NCI-H2196 treated with DMSO at 0.1 percent for 48 hours (cell line): ENCODE measurements around the gene MRPL45.

Source experiments
- DNase-seq: peaks from one replicate; lab custom pipeline; 2025; ENCODE audit not compliant: unreplicated experiment; lab: John Stamatoyannopoulos, UW

The MRPL45 gene

DNA sequence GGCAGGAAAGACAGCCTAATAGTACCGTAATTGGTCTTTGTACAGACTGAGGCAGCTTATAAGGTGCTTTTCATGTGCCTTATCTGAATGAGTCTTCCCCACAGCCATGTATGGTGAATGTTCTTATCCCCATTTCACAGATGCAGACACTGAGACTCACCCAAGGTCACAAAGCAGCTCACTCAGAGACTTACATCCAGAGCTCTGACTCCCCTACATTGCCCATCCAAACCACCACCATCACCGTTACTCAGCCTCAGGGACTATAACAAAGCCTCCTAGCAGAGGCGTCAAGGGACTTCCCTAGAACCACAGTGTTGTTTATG is 47.4 kb downstream of the MRPL45 start:
- no peak for DNase-seq

DNA sequence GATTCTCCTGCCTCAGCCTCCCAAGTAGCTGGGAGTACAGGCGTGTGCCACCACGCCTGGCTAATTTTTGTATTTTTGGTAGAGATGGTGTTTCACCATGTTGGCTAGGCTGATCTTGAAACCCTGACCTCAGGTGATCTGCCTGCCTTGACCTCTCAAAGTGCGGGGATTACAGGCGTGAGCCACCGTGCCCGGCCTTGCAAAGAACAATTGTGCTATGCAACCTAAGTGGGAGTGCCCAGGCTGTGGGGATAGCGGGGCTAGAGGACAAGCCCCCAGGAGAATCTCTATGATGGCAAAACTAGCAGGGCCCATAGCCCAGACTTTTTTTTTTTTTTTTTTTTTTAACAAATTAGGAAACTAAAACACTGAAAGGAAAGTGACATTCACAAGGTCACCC is 48.8 kb downstream of the MRPL45 start:
- DNase-seq: no peak

DNA sequence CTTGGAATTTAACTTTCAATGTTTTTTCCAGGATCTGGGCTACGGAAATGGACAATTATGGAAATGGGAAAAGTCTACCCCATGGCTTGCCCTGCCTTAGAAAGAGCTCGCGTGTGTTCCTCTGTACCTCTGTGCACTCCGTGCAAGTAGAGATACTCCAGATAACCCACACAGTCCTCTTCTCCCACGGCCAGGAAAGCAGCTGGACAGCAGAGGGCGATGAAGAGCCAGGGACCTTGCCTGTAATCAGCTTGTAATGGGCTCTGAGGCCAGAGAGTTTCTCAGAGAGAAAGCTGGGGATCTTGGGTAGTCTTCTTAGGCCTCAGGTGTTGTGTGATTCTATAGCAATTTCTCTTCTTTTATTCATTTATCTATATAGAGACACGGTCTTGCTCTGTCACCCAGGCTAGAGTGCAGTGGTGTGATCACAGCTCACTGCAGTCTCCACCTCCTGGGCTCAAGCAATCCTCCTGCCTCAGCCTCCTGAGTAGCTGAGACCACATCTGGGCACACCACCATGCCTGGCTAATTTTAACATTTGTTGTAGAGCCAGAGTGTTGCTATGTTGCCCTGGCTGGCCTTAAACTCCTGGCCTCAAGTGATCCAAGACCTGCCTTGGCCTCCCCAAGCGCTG is 52.2 kb downstream of the MRPL45 start:
- peak; percentile 45 for DNase-seq

DNA sequence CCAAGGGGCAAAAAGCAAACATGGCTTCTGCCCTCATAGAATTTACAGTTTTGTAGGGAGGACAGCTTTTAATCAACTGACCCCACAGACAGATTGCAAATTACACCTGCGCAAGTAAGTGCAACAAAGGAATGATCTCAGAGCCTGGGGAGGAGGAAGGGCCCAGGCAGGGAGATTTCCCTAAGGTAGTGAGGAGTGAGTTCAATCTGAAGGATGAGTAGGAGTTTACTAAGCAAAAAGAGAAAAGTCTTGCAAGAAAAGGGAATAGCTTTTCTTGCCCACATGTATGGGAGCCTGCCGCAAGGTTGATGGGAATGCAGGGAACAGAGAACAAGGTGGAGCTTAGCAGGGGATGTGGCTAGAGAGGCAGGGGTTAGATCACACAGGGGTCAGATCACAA is 53.1 kb downstream of the MRPL45 start:
- DNase-seq: no peak

DNA sequence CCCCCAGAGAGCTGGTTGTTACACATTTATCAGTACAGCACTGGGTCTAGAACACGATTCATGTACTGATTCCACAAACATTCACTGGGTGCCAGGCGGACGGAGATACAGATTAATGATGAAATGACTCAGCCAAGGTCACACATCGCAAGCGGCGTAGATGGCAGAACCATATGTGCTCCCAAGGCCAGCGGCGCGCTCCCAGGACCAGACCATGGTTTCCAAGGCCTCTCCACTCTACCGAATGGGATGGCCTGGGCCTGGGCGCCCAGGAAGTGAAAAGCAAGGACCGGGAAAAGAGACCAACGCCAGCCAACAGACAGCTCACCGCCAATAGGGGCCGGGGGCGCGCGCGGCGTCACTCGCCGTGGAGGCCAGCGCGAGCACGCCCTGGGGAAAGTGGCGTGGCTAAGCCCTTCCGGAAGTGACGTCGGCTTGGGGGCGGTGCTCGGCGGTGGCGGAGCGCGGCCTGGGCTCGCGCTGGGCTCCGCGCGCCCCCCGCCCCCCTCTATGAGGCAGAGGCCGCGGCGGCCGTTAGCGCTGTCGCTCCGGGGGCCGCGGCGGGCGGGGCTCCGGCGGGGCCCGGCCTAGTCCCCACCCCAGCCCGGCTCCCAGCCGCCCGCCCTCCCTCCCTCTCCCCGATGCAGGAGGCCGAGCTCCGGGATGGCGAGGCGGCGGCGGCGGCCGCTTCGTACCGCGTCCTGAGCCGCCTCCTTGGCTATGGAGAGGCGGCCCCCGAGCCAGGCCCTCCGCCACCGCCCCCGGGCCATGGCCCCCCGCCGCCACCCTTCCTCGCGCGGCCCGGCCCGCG is 54.6 kb downstream of the MRPL45 start, which contains the start of gene SOCS7:
Gene SOCS7 (plus strand): TSS at position 433 of the 811 bp plus-strand sequence. CDS start 209 bp downstream, at position 642.
- peak; percentile 54 for DNase-seq

DNA sequence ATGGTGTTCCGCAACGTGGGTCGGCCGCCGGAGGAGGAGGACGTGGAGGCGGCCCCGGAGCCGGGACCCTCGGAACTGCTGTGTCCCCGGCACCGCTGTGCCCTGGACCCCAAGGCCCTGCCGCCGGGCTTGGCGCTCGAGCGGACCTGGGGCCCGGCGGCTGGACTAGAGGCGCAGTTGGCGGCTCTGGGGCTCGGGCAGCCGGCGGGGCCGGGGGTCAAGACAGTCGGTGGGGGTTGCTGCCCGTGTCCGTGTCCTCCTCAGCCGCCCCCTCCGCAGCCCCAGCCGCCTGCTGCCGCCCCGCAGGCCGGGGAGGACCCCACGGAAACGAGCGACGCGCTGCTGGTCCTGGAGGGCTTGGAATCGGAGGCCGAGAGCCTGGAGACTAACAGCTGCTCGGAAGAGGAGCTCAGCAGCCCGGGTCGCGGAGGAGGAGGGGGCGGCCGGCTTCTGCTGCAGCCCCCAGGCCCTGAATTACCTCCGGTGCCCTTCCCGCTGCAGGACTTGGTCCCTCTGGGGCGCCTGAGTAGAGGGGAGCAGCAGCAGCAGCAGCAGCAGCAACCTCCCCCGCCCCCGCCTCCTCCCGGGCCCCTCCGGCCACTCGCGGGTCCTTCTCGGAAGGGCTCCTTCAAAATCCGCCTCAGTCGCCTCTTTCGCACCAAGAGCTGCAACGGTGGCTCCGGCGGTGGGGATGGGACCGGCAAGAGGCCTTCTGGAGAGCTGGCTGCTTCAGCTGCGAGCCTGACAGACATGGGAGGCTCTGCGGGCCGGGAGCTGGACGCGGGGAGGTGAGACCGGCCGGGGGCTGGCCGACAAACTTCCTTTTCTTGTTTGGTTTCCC is 55.5 kb downstream of the MRPL45 start:
- no peak for DNase-seq

DNA sequence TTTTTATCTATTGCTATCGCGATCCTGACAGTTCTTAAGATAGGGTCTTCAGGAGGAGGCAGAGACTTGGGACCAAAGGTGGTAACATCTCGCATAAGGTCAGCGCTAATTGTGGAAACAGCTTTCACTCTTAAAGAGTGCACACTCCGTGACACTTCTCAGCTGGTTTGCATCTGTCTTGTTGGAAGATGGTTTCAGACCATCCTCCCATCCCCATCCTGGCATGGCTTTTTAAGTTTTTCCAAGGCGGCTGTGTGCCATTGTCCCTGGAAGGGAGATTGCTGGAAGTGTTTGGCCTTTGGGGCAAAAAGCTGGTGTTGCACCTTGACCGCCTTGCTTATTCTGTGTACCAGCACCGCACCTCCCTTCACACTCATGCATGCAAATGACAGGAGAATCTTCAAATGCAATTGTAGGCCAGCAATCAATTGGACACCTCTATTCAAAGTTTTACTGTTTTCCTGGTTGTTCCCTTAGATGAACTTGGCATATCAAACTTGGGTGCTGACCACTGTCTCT is 56.2 kb downstream of the MRPL45 start:
- DNase-seq: no peak

DNA sequence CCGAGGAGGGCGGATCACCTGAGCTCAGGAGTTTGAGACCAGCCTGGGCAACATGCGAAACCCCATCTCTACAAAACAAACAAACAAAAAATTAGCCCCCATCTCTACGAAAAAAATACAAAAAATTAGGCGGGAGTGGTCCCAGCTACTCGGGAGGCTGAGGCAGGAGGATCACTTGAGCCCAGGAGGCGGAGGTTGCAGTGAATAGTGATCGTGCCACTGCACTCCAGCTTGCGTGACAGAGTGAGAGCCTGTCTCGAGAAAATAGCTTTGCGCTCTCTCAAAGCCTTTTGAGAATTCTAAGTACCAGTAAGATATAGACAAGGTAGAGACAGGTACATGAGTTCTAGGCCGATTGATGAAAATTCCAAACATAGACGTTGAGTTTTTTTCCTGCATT is 56.7 kb downstream of the MRPL45 start:
- no peak for DNase-seq

DNA sequence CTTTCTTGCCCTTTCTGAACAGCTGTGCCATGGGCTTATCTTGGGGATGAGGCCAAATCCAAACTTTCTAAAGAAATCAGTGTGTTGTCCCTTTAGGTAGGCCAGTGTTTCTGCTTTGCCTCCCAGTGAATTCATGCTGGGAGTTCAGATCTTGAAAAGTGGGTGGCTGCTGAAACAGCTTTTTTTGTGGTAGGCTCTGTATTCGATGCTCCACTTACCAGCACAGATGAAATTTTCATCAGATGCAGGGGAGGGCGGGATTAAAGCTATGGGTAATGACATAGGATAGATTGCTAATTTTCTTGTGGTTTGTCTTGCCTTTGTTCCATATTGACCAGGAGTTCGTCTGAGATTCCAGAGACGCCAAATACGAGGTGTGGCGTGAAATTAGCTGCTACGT is 57.5 kb downstream of the MRPL45 start:
- DNase-seq: no peak

DNA sequence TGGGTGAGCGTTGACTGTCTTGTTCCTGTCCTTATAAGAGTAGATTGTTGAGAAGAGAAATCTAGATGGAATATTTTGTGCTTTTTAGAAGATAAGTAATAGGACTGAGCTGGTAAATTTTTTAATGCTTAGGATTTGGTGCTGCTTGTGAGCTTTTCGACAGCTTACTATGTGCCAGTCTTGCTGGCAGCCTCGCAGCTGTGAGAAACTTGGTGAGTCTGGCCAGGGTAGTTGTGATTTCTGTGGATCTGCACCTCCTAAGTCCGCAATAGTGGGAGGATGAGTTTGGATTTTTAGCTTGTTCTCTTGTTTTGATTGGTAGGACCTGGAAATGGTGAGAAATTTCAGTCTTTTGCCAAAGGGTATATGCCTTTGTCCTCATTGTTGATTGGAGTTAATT is 58.3 kb downstream of the MRPL45 start:
- no peak for DNase-seq

DNA sequence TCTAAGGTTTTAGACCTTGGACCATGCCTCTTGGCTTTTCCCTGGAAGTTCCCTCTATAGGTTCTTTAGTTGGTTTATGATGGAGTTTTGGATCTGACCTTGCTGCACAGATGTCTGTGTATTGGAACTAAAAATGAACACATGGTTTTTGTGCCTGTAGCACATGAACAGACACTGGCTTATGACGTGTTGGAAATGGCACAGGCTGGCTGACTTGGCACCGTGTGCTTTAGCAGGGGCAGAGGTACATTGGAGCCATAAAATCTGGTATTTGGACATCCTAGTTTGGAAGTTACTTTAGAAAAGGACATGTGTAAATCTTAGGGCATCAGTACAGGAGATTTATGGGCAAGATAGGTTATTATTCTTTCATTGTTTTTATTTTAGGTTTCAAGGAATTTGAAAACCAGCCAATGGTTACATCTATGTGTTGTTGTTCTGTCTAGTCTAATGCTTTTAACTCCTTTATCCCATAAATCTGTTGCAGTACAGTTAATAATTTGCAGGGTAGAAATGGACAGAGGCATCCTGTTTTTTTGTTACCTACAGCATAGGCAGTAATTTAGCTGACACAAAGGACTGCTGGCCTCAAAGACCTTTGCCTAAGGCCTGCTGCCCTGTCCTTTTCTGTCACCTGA is 60.6 kb downstream of the MRPL45 start:
- DNase-seq: no peak

DNA sequence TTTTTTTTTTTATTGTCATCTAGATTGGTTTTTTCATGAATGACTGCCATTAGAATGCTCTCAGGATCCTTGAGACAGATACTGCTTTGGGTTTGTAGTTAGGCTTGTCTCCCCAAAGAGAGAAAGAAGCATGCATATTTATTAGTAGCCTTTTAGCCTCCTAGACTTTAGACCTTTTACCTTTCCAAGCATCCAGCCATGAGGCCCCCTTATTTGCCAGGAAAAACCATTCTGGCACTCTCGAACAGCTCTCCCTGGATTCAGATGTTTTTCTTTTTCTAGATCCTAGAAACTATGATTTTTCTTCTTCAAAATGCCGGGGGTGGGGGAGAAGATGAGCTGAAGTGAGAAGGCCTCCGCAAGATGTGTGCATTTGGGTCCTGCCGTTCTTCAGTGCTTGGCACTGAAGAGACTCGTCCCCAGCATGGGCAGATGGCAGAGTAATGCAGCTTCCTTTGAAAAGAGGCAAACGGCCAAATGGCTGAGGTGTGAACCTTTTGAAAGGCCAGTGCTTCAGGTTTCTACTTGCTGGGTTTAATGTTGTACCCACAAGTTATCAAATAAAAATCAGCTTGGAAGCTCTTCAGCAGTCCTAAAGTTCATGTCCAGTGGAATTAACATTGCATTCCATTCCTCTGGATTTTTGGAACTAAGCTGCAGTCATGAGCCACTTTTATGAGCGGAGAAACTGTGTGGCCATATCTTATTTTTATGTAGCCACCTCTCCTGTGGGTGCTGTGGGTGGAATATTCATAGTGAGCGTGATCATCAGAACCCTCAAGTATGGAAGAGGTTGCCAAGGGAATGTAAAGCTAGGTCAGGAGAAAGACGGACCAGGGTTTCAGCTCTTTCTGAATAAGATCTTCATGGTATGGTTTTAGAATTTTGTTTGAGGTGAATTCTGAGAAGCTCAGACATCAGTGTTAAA is 61.9 kb downstream of the MRPL45 start:
- no peak for DNase-seq

DNA sequence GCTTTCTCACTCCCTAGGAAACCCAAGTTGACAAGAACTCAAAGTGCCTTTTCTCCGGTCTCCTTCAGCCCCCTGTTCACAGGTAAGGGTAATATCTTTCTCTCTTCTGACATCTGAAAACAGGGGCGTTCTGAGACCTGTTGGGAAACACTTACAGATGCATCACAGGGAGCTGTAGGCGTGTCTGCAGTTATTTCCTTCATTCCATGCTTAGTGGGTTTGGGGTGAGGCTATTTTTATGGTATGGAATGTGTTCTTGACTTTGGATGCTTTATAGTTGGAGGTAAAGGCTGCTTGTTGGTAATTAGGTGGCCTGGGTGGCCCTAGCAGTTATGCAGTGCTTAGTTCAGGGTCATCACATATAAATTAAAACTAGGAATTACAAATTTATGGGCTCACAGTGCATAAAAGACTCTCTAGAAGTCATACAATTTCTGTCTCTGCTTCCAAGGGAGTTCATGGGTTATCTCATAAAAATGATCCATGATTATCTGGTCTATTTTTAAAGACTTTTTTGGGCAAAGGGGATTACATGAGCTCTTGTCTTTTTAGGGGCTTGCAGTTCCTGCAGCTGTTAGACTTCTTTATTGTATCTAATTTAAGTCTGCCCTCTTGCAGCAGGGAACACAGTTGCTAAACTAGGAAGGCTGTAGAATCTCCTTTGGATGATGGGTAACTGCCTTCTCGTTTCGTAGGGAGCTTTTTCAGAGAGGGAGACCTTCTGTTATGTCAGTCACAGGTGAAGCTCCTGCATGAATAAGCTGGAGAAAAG is 64.9 kb downstream of the MRPL45 start:
- DNase-seq: no peak

DNA sequence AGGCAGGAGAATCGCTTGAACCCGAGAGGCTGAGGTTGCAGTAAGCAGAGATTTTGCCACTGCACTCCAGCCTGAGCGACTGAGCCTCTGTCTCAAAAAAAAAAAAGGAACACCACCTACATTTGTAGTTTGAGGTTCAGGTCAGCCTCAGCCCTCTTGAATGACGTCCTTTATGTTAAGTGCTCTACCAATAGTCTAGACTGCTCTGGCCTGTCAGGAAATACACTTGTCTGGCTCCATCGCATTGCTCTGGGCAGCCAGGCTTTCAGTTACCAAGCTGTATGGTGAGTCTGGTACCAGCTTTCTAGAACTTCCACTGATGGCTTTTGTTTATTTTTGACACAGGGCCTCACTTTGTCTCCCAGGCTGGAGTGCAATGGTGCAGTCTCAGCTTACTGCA is 66.0 kb downstream of the MRPL45 start:
- no peak for DNase-seq

DNA sequence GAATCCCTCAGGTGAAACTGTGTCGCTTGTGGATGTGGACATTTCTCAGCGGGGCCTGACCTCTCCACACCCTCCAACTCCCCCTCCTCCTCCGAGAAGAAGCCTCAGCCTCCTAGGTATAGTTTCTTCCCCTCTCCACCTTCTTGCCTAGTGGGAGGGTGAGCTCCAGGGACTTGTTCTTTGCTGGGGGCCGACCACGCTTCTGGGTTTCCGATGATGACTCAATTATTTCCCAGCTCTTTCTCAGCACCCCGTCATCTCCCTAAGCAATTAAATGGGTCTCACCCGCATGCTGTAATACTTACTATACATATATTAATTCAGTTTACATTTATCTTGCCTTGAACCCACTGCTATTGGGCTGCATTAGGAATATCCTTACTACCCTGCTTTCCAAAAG is 67.8 kb downstream of the MRPL45 start:
- no peak for DNase-seq

DNA sequence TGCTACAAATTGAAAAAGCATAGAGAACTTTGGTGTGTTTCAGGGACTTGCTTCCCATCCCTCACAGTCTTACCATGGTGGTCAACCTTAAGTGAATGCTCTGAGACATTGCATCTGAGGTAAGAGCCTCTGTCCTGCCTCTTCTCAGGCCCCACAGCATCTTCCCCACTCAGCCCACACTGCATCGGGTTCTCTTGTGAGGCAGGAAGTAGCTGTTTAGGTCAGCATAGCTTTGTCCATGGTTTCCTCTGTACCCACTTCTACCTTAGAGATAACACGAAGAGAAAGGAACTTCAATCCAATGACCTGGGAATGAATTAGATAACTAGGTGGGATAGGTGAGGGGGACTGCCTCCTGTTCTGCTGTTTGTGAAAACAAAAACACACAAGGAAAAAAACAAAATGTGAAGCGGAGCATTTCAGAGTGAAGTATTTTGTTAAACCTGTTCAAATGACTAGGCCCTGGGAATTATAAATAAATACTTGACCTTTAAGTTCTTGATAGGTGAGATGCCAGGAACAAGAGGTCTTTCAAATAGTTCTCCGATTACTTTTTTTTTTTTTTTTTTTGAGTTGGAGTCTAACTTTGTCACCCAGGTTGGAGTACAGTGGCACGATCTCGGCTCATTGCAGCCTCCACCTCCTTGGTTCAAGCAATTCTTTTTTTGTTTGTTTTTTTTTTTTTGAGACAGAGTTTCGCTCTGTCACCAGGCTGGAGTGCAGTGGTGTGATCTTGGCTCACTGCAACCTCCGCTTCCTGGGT is 72.3 kb downstream of the MRPL45 start:
- no peak for DNase-seq
